ENCODE measurements around the gene FOXR1.

Gene FOXR1

DNA sequence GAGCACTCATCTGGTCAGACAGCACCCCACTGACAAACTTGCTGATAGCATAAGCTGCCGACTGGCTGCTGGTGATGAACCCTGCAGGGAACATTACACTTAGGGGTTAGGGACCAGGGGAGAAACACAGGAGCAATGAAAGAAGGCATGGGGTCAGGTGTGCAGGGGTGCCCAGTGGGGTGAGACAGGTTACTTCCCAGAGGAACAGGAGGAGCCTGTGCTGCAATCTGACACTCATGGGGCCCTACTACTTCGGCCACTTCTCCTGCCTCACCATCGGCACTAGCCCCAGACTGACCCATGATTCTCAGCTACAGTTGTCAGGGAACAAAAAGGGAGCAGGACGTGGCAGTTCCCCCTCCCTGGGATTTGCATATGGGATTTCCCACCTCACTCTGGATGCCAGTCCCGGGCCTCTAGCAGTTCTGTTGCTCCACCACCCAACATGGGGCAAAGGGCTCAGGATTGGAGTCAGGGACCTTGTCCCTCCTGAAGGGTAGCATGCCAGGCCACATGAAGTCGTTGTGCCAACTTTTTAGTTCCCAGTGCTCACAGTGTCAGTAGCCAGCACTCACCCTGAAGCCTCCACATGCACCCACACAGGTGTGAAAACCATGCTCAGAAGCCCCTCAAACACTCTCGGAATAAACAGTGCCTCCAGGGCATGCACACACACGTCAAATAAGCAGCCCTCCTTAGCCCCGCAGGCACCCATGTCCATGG lies 56.9 kb downstream of the FOXR1 start:
- DNase-seq = no peak

- no peak for DNase-seq
These were observed 57.4 kb downstream of the FOXR1 start for GRCh38 chr11:119029069-119029339.

DNA sequence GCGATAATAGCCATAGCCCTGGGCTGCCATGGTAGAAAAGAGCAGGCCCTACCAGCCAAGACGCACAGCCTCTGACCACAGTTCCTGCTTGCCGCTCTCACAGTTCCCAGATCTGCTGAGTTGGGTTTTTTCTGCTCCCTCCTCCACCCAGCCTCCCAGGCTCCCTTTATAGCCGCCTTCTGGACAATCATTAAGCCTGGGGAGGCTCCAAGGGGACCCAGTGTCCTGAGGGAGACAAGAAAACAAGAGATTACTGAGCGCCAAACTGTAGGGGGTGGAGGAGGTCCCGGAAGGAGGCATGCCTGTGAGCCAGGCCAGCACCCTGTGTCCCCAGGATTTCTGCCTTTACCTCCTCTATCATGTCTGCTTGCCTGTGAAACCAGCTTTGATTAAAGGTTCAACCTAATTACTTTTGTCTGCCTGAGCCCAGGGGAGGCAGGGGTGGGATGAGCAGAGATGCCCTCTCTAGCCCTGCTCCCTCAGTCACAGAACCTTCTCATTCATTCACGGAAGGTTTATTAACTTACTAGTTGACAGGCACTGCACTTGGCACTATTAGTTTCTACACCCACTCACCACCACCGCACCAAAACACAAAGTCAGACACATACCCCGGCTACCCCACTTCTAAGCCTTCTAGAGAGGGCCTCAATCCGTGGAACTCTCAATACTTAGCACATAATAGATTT lies 57.9 kb downstream of the FOXR1 start:
- DNase-seq = no peak

DNA sequence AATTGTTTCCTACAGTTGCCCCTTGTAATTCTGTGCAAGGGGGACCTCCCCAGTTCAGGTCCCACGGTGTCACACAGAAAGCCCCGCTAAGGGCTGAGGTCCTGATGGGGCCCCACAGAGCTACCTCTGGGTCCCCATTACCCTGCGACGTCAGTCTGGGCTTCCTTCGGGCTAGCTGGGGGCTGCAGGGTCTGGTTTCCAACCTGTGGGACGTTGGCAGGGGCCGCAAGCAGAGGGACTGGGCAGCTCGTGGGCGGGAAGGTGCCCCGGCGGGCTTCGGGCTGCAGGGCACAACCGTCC lies 58.4 kb downstream of the FOXR1 start:
- no peak for DNase-seq

- peak; percentile 97 for DNase-seq
These were observed 58.9 kb downstream of the FOXR1 start, which contains the start of gene SLC37A4 for GRCh38 chr11:119030329-119031047. Gene SLC37A4, minus strand, starts transcription at chr11:119030877.

Data from NK-92 treated with Interleukin-12 subunit alpha and Interleukin-12 subunit beta, amount 100 ng/mL, for 24 hours (cell line).